HEK293 (cell line): ENCODE data around the gene TTLL9.

Experiments
- CTCF ChIA-PET: fragments of 350-600 bp; formaldehyde crosslinking; extraction: SDS; loops from one replicate; lab custom pipeline; 2021; ENCODE audit warnings: antibody characterized with exemption; lab: Yijun Ruan, JAX
- POLR2A ChIA-PET: fragments of 300-600 bp; formaldehyde crosslinking; extraction: SDS; loops from one replicate; lab custom pipeline; 2020; ENCODE audit warnings: antibody characterized with exemption, inconsistent platforms; lab: Yijun Ruan, JAX
- H3K27ac ChIP-seq: fragments of 200-500 bp; sonication (Bioruptor generic); 2 replicates; pipeline ENCODE4 v1.5.1; 2014; ENCODE audit warnings: low read depth, low read length, control low read depth, inconsistent platforms; ENCODE audit errors: extremely low read depth
- H3K36me3 ChIP-seq, 2 experiments: fragments of 200-500 bp in 1 of 2; sonication (Bioruptor generic) in 1 of 2; 1 replicate in 1 of 2; 2 replicates in 1 of 2; pipeline ENCODE4 v1.5.1; 2014 to 2017; ENCODE audit warnings: inconsistent platforms in 2 of 2, low read length in 2 of 2; ENCODE audit not compliant: control insufficient read depth in 2 of 2, insufficient read depth in 1 of 2
- H3K4me1 ChIP-seq: fragments of 200-500 bp; sonication (Bioruptor generic); 2 replicates; pipeline ENCODE4 v1.5.1; 2014; ENCODE audit warnings: mild to moderate bottlenecking, low read length, inconsistent platforms; ENCODE audit not compliant: control insufficient read depth, insufficient read depth
- H3K4me3 ChIP-seq: 2 replicates; pipeline ENCODE4 v1.5.1; 2011; ENCODE audit warnings: low read depth, mild to moderate bottlenecking, control low read depth, low read length, moderate library complexity
- H3K9me3 ChIP-seq: fragments of 200-500 bp; sonication (Bioruptor generic); 2 replicates; pipeline ENCODE4 v1.5.1; 2014; ENCODE audit warnings: low read depth, low read length, inconsistent platforms; ENCODE audit not compliant: control insufficient read depth, insufficient read depth
- EGR2 ChIP-seq: fragments of 450-650 bp; formaldehyde crosslinking; IDR thresholded peaks from 2 replicates; pipeline ENCODE4 v1.5.1; 2016; ENCODE audit warnings: low read depth, missing biosample characterization, missing genetic modification characterization
- GFI1B ChIP-seq: fragments of 450-650 bp; formaldehyde crosslinking; IDR thresholded peaks from 2 replicates; pipeline ENCODE4 v1.5.1; 2016; ENCODE audit warnings: missing biosample characterization, missing genetic modification characterization
- GLI4 ChIP-seq: fragments of 450-650 bp; formaldehyde crosslinking; IDR thresholded peaks from 2 replicates; pipeline ENCODE4 v1.5.1; 2016; ENCODE audit warnings: missing biosample characterization, missing genetic modification characterization
- KLF1 ChIP-seq: fragments of 450-650 bp; formaldehyde crosslinking; IDR thresholded peaks from 2 replicates; pipeline ENCODE4 v1.5.1; 2016; ENCODE audit warnings: missing biosample characterization, missing genetic modification characterization
- KLF10 ChIP-seq: fragments of 450-650 bp; IDR thresholded peaks from 2 replicates; pipeline ENCODE4 v1.5.1; 2018; ENCODE audit warnings: missing biosample characterization, mild to moderate bottlenecking, missing genetic modification characterization
- ZBTB17 ChIP-seq: fragments of 450-650 bp; formaldehyde crosslinking; IDR thresholded peaks from 2 replicates; pipeline ENCODE4 v1.5.1; 2016; ENCODE audit warnings: missing biosample characterization, missing genetic modification characterization
- ZEB2 ChIP-seq: fragments of 450-650 bp; formaldehyde crosslinking; IDR thresholded peaks from 2 replicates; pipeline ENCODE4 v1.5.1; 2016; ENCODE audit warnings: missing biosample characterization, missing genetic modification characterization
- ZFHX2 ChIP-seq: fragments of 450-650 bp; formaldehyde crosslinking; conservative IDR thresholded peaks from 2 replicates; pipeline ENCODE4 v1.5.1; 2016; ENCODE audit warnings: missing biosample characterization, missing genetic modification characterization
- ZNF121 ChIP-seq: fragments of 450-650 bp; formaldehyde crosslinking; IDR thresholded peaks from 2 replicates; pipeline ENCODE4 v1.5.1; 2016; ENCODE audit warnings: missing biosample characterization, missing genetic modification characterization
- ZNF16 ChIP-seq: fragments of 450-650 bp; formaldehyde crosslinking; IDR thresholded peaks from 2 replicates; pipeline ENCODE4 v1.5.1; 2016; ENCODE audit warnings: low read depth, missing biosample characterization, missing genetic modification characterization
- ZNF169 ChIP-seq: fragments of 450-650 bp; formaldehyde crosslinking; IDR thresholded peaks from 2 replicates; pipeline ENCODE4 v1.5.1; 2016; ENCODE audit warnings: missing biosample characterization, missing genetic modification characterization
- ZNF18 ChIP-seq: fragments of 450-650 bp; formaldehyde crosslinking; IDR thresholded peaks from 2 replicates; pipeline ENCODE4 v1.5.1; 2016; ENCODE audit warnings: missing biosample characterization, missing genetic modification characterization
- ZNF24 ChIP-seq: fragments of 450-650 bp; formaldehyde crosslinking; IDR thresholded peaks from 2 replicates; pipeline ENCODE4 v1.5.1; 2016; ENCODE audit warnings: missing biosample characterization, missing genetic modification characterization
- ZNF266 ChIP-seq: fragments of 450-650 bp; formaldehyde crosslinking; IDR thresholded peaks from 2 replicates; pipeline ENCODE4 v1.5.1; 2016; ENCODE audit warnings: missing biosample characterization, missing genetic modification characterization, low read depth
- ZNF354C ChIP-seq: fragments of 450-650 bp; formaldehyde crosslinking; IDR thresholded peaks from 2 replicates; pipeline ENCODE4 v1.5.1; 2016; ENCODE audit warnings: missing biosample characterization, missing genetic modification characterization, low read depth, borderline replicate concordance
- ZNF501 ChIP-seq: fragments of 450-650 bp; formaldehyde crosslinking; IDR thresholded peaks from 2 replicates; pipeline ENCODE4 v1.5.1; 2016; ENCODE audit warnings: missing biosample characterization, missing genetic modification characterization
- ZNF510 ChIP-seq: fragments of 450-650 bp; formaldehyde crosslinking; IDR thresholded peaks from 2 replicates; pipeline ENCODE4 v1.5.1; 2018; ENCODE audit warnings: mild to moderate bottlenecking, missing genetic modification characterization, missing biosample characterization; ENCODE audit not compliant: insufficient replicate concordance
- ZNF558 ChIP-seq: fragments of 450-650 bp; formaldehyde crosslinking; IDR thresholded peaks from 2 replicates; pipeline ENCODE4 v1.5.1; 2016; ENCODE audit warnings: missing biosample characterization, missing genetic modification characterization
- ZNF561 ChIP-seq: fragments of 450-650 bp; IDR thresholded peaks from 2 replicates; pipeline ENCODE4 v1.5.1; 2018; ENCODE audit warnings: missing biosample characterization, missing genetic modification characterization, borderline replicate concordance
- ZSCAN16 ChIP-seq: fragments of 450-650 bp; formaldehyde crosslinking; IDR thresholded peaks from 2 replicates; pipeline ENCODE4 v1.5.1; 2016; ENCODE audit warnings: missing biosample characterization, missing genetic modification characterization
- TF ChIP-seq, protein P1 (sequence below): fragments of 450-650 bp; formaldehyde crosslinking; IDR thresholded peaks from 2 replicates; pipeline ENCODE4 v1.5.1; 2017; ENCODE audit warnings: missing biosample characterization, missing genetic modification characterization
- TF ChIP-seq, protein P2 (sequence below): fragments of 450-650 bp; formaldehyde crosslinking; IDR thresholded peaks from 2 replicates; pipeline ENCODE4 v1.5.1; 2016; ENCODE audit warnings: missing biosample characterization, missing genetic modification characterization
- TF ChIP-seq, protein P3 (sequence below): fragments of 450-650 bp; formaldehyde crosslinking; IDR thresholded peaks from 2 replicates; pipeline ENCODE4 v1.5.1; 2016; ENCODE audit warnings: missing biosample characterization, missing genetic modification characterization

The TTLL9 gene

GRCh38 chr20:31989030-31989645 lies 118.7 kb downstream of the TTLL9 start:
- POLR2A ChIA-PET = no interaction called here
- CTCF ChIA-PET = interaction anchor here (0.6 kb wide), 1 partner anchor 25 kb away, joined by 3 read pairs; no protein-coding TSS in a partner anchor
- no peaks in the 10 kb centered on the region for H3K9me3 ChIP-seq
- no peak for TF ChIP-seq ZNF169
- no peak for TF ChIP-seq ZNF561
- TF ChIP-seq ZNF558 (tag by site-specific recombination) = no peak
- no peak for TF ChIP-seq ZSCAN16 (tag by site-specific recombination)
- no peak for TF ChIP-seq ZNF24 (tag by site-specific recombination)
- TF ChIP-seq ZNF501 (tag by site-specific recombination) = no peak
- TF ChIP-seq, protein P1, sequence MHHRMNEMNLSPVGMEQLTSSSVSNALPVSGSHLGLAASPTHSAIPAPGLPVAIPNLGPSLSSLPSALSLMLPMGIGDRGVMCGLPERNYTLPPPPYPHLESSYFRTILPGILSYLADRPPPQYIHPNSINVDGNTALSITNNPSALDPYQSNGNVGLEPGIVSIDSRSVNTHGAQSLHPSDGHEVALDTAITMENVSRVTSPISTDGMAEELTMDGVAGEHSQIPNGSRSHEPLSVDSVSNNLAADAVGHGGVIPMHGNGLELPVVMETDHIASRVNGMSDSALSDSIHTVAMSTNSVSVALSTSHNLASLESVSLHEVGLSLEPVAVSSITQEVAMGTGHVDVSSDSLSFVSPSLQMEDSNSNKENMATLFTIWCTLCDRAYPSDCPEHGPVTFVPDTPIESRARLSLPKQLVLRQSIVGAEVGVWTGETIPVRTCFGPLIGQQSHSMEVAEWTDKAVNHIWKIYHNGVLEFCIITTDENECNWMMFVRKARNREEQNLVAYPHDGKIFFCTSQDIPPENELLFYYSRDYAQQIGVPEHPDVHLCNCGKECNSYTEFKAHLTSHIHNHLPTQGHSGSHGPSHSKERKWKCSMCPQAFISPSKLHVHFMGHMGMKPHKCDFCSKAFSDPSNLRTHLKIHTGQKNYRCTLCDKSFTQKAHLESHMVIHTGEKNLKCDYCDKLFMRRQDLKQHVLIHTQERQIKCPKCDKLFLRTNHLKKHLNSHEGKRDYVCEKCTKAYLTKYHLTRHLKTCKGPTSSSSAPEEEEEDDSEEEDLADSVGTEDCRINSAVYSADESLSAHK (tag by site-specific recombination) = no peak
- no peak for TF ChIP-seq GLI4 (tag by site-specific recombination)
- no peak for TF ChIP-seq ZNF121 (tag by site-specific recombination)
- TF ChIP-seq ZNF266 (tag by site-specific recombination) = no peak
- no peak for TF ChIP-seq GFI1B (tag by site-specific recombination)
- no peak for TF ChIP-seq ZBTB17 (tag by site-specific recombination)
- TF ChIP-seq ZEB2 (tag by site-specific recombination) = no peak
- TF ChIP-seq, all 188 proteins: peak for 0
- H3K27ac ChIP-seq = no peak overlapping the region
- H3K4me3 ChIP-seq = no peak overlapping the region
- H3K36me3 ChIP-seq = no peaks in the 10 kb centered on the region
- no peaks in the 10 kb centered on the region for H3K4me1 ChIP-seq

- H3K27ac ChIP-seq = no peak overlapping the region
- ChIA-PET POLR2A (no interaction called here), CTCF (interaction anchor here (0.6 to 0.9 kb wide), 2 partner anchors 15 to 51 kb away, joined by 3 read pairs; no protein-coding TSS in a partner anchor)
These were observed 120.4 kb downstream of the TTLL9 start for GRCh38 chr20:31990641-31991338.

DNA sequence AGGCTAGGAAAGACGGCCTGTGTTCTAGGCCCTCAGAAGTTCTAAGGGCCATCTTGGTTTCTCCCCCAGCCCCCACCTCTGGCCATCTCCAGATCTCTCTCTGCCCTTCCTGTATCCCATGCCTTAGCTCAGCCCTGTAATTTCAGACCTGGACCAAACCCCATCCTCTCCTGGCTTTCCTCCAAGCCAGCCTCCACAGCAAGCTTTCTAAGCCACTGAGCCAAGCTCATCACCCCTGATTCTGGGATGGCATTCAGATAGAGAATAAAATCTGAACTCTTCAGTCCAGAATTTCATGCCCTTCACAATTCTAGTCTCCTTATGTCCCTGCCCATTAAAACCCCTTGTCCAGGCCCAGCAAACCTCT lies 120.9 kb downstream of the TTLL9 start:
- Histone ChIP-seq H3K9me3 (no peaks in the 10 kb centered on the region), H3K4me3 (no peak overlapping the region), H3K27ac (no peak overlapping the region), H3K4me1 (no peaks in the 10 kb centered on the region), H3K36me3 (no peaks in the 10 kb centered on the region)
- CTCF ChIA-PET = no interaction called here
- TF ChIP-seq ZNF354C (no peak), ZNF18 (tag by site-specific recombination) (no peak), ZFHX2 (tag by site-specific recombination) (no peak), ZNF16 (tag by site-specific recombination) (no peak)
- TF ChIP-seq, protein P2, sequence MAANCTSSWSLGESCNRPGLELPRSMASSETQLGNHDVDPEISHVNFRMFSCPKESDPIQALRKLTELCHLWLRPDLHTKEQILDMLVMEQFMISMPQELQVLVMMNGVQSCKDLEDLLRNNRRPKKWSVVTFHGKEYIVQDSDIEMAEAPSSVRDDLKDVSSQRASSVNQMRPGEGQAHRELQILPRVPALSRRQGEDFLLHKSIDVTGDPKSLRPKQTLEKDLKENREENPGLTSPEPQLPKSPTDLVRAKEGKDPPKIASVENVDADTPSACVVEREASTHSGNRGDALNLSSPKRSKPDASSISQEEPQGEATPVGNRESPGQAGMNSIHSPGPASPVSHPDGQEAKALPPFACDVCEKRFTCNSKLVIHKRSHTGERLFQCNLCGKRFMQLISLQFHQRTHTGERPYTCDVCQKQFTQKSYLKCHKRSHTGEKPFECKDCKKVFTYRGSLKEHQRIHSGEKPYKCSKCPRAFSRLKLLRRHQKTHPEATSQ (tag by site-specific recombination) = no peak
- POLR2A ChIA-PET = no interaction called here

More at GRCh38 chr20:31990641-31991338, 120.4 kb downstream of the TTLL9 start:
- no peaks in the 10 kb centered on the region for H3K9me3 ChIP-seq
- H3K36me3 ChIP-seq = no peaks in the 10 kb centered on the region
- H3K4me1 ChIP-seq = no peaks in the 10 kb centered on the region
- TF ChIP-seq KLF1 (tag by site-specific recombination) (no peak), ZNF510 (tag by site-specific recombination) (no peak), EGR2 (tag by site-specific recombination) (peak; percentile 42; the same call in 1 of the 2 replicates), ZFHX2 (tag by site-specific recombination) (peak; percentile 35; the same call in 1 of the 2 replicates), KLF10 (tag by site-specific recombination) (no peak)
- TF ChIP-seq, protein P3, sequence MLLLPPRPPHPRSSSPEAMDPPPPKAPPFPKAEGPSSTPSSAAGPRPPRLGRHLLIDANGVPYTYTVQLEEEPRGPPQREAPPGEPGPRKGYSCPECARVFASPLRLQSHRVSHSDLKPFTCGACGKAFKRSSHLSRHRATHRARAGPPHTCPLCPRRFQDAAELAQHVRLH (tag by site-specific recombination) = no peak
- H3K4me3 ChIP-seq = no peak overlapping the region
